Spleen (tissue), 7 donors: Measurements from ENCODE around the gene CTSH.

ENCODE experiments used
- POLR2A ChIP-seq, 3 donors: fragments of 450-650 bp; IDR thresholded peaks; one replicate each; pipeline ENCODE4 v1.5.1; 2017; ENCODE audit warnings: antibody characterized with exemption in 3 of 3, mild to moderate bottlenecking in 1 of 3
- TF ChIP-seq, protein P1 (sequence below), 11 experiments: fragments of 200-600 bp in 7 of 11; fragments of 450-650 bp in 4 of 11; sonication (generic) in 4 of 11; IDR thresholded peaks in 8 of 11; conservative IDR thresholded peaks in 3 of 11; 1 replicate in 7 of 11; 2 replicates in 4 of 11; pipeline versions ENCODE4 v1.4.0 to v1.8.0; 2016 to 2021; ENCODE audit warnings: antibody characterized with exemption in 11 of 11, inconsistent platforms in 4 of 11, mild to moderate bottlenecking in 1 of 11
- donor health status: DM: no; HTN: no; CAD: no; lungs with moderate emphysema.
- donor health status: DM: no; HTN: no; CAD: no.
- donor health status: DM: no; HTN: no; CAD: no.

DNA sequence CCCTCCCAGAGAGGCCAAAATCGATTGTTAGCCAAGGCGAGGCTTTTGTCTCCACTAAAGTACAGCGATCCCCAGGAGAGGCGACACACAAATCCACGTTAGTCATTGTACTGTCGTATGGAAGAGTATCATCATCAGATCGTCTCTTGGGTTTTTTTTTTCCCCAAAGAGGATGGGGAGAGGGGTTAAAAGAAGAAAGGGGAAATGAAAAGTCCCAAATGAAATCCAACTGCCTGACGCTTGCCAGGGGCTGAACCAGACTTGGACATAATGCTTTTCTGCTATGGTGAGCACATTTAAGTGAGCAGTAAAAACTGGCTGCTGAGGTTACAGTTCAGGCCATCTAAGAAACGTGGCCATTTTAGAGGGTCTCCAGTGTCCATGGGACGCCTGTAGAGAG is 37.9 kb upstream of the CTSH start:
- TF ChIP-seq POLR2A (IDR thresholded peaks at IDR 0.05), result no peak
- TF ChIP-seq, protein P1, sequence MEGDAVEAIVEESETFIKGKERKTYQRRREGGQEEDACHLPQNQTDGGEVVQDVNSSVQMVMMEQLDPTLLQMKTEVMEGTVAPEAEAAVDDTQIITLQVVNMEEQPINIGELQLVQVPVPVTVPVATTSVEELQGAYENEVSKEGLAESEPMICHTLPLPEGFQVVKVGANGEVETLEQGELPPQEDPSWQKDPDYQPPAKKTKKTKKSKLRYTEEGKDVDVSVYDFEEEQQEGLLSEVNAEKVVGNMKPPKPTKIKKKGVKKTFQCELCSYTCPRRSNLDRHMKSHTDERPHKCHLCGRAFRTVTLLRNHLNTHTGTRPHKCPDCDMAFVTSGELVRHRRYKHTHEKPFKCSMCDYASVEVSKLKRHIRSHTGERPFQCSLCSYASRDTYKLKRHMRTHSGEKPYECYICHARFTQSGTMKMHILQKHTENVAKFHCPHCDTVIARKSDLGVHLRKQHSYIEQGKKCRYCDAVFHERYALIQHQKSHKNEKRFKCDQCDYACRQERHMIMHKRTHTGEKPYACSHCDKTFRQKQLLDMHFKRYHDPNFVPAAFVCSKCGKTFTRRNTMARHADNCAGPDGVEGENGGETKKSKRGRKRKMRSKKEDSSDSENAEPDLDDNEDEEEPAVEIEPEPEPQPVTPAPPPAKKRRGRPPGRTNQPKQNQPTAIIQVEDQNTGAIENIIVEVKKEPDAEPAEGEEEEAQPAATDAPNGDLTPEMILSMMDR (IDR thresholded peaks at IDR 0.05 in 8 of 11, conservative IDR thresholded peaks at IDR 0.05 in 3 of 11), result no peak
